Peyer's patch (tissue), 4 donors: Measurements from ENCODE around the gene ADCY7. TPM values are rescaled to one million over a fixed set of nuclear protein-coding genes. Genes with fewer than 3 reads are reported as not detected.

Source experiments
- DNase-seq, 3 donors: peaks; one replicate each; pipeline ENCODE4 v3.0.0-alpha.2; 2017 to 2019
- H3K27ac ChIP-seq, 4 donors: fragments of 200-600 bp; sonication (generic); one replicate each; pipeline ENCODE4 v1.5.1; 2016 to 2019
- H3K27me3 ChIP-seq, 2 donors: fragments of 200-600 bp; sonication (generic); one replicate each; pipeline ENCODE4 v1.5.1; 2019
- H3K36me3 ChIP-seq, 3 donors: fragments of 200-600 bp; sonication (generic); one replicate each; pipeline ENCODE4 v1.5.1; 2016 to 2019
- H3K4me1 ChIP-seq, 4 donors: fragments of 200-600 bp; sonication (generic); one replicate each; pipeline ENCODE4 v1.5.1; 2016 to 2019
- H3K4me3 ChIP-seq, 4 donors: fragments of 200-600 bp; sonication (generic); 1 replicate in 3 of 4; 2 replicates in 1 of 4; pipeline ENCODE4 v1.5.1; 2016 to 2019; ENCODE audit warnings: mild to moderate bottlenecking in 1 of 4
- H3K9me3 ChIP-seq, 4 donors: fragments of 200-600 bp; sonication (generic); one replicate each; pipeline ENCODE4 v1.5.1; 2016 to 2019; ENCODE audit warnings: mild to moderate bottlenecking in 1 of 4
- POLR2A ChIP-seq, 2 donors: fragments of 450-650 bp; IDR thresholded peaks; one replicate each; pipeline ENCODE4 v1.5.1; 2017; ENCODE audit warnings: antibody characterized with exemption in 2 of 2, mild to moderate bottlenecking in 2 of 2, moderate library complexity in 2 of 2
- total RNA-seq, 4 donors: library from RNA; depleted of rRNA; stranded (reverse); fragments of >200 nt; gene quantifications; one replicate each; pipeline ENCODE4 v1.1.0, GENCODE V29; 2016
- TF ChIP-seq, protein P1 (sequence below), 6 experiments: fragments of 450-650 bp in 4 of 6; fragments of 200-600 bp in 2 of 6; sonication (generic) in 1 of 6; IDR thresholded peaks; one replicate each; pipeline ENCODE4 v1.5.1; 2017 to 2019; ENCODE audit warnings: antibody characterized with exemption in 6 of 6, mild to moderate bottlenecking in 3 of 6, moderate library complexity in 1 of 6

The ADCY7 gene
- total RNA-seq, 4 donors from 2014 or later, result 6.5 to 67.7 (median 21.5) TPM

GRCh38 chr16:50244140-50244503 is 22.2 kb upstream of the ADCY7 start:
- Histone ChIP-seq H3K36me3 (no peaks in the 10 kb centered on the region), H3K4me3 (no peak overlapping the region), H3K9me3 (no peaks in the 10 kb centered on the region), H3K27me3 (no peaks in the 10 kb centered on the region), H3K4me1 (peaks cover 0 to 16% (median 5%) of the 10 kb centered on the region in 4 donors), H3K27ac (no peak overlapping the region)
- no peak for DNase-seq
- TF ChIP-seq, protein P1, sequence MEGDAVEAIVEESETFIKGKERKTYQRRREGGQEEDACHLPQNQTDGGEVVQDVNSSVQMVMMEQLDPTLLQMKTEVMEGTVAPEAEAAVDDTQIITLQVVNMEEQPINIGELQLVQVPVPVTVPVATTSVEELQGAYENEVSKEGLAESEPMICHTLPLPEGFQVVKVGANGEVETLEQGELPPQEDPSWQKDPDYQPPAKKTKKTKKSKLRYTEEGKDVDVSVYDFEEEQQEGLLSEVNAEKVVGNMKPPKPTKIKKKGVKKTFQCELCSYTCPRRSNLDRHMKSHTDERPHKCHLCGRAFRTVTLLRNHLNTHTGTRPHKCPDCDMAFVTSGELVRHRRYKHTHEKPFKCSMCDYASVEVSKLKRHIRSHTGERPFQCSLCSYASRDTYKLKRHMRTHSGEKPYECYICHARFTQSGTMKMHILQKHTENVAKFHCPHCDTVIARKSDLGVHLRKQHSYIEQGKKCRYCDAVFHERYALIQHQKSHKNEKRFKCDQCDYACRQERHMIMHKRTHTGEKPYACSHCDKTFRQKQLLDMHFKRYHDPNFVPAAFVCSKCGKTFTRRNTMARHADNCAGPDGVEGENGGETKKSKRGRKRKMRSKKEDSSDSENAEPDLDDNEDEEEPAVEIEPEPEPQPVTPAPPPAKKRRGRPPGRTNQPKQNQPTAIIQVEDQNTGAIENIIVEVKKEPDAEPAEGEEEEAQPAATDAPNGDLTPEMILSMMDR (IDR thresholded peaks at IDR 0.05), result no peak
- no peak for TF ChIP-seq POLR2A (IDR thresholded peaks at IDR 0.05)

- H3K36me3 ChIP-seq, result no peaks in the 10 kb centered on the region
- DNase-seq, result no peak
- peak overlapping the region in 1 of 4 donors; percentile 62 for H3K27ac ChIP-seq
- H3K27me3 ChIP-seq, result no peaks in the 10 kb centered on the region
- no peaks in the 10 kb centered on the region for H3K9me3 ChIP-seq
- TF ChIP-seq, protein P1 (IDR thresholded peaks at IDR 0.05), result no peak
- no peak for TF ChIP-seq POLR2A (IDR thresholded peaks at IDR 0.05)
- H3K4me3 ChIP-seq, result peak overlapping the region; percentile 48 to 77 (median 72)
- H3K4me1 ChIP-seq, result peaks cover 0 to 16% (median 5%) of the 10 kb centered on the region in 4 donors
These were observed 21.6 kb upstream of the ADCY7 start for GRCh38 chr16:50244504-50245416.

GRCh38 chr16:50245417-50246298 is 20.7 kb upstream of the ADCY7 start:
- peak; percentile 53 to 76 (median 71) for DNase-seq
- TF ChIP-seq POLR2A (IDR thresholded peaks at IDR 0.05), result no peak
- TF ChIP-seq, protein P1 (IDR thresholded peaks at IDR 0.05), result peak in 3 of 6 experiments; percentile 18 to 52 (median 22)
- no peaks in the 10 kb centered on the region for H3K36me3 ChIP-seq
- H3K4me1 ChIP-seq, result peaks cover 0 to 16% (median 5%) of the 10 kb centered on the region in 4 donors
- H3K9me3 ChIP-seq, result no peaks in the 10 kb centered on the region
- H3K27ac ChIP-seq, result peak overlapping the region in 3 of 4 donors; percentile 5 to 62 (median 5)
- peak overlapping the region; percentile 48 to 77 (median 72) for H3K4me3 ChIP-seq
- H3K27me3 ChIP-seq, result no peaks in the 10 kb centered on the region

- TF ChIP-seq, protein P1 (IDR thresholded peaks at IDR 0.05), result no peak
- no peak for TF ChIP-seq POLR2A (IDR thresholded peaks at IDR 0.05)
- H3K9me3 ChIP-seq, result no peaks in the 10 kb centered on the region
- no peaks in the 10 kb centered on the region for H3K27me3 ChIP-seq
- no peaks in the 10 kb centered on the region for H3K36me3 ChIP-seq
- peak overlapping the region; percentile 48 to 77 (median 72) for H3K4me3 ChIP-seq
- H3K4me1 ChIP-seq, result peaks cover 0 to 16% (median 5%) of the 10 kb centered on the region in 4 donors
- DNase-seq, result no peak
- H3K27ac ChIP-seq, result peak overlapping the region in 1 of 4 donors; percentile 31
These were observed 19.8 kb upstream of the ADCY7 start for GRCh38 chr16:50246299-50247122.
